DND-41 (cell line): Measurements from ENCODE around the gene KRTAP10-3.

Experiments
- ATAC-seq: fragments of 200-7000 bp; cut with Tn5 transposase; 3 replicates; pipeline ENCODE4 v1.9.1; 2021; ENCODE audit warnings: low read depth; ENCODE audit not compliant: insufficient read depth
- DNase-seq: peaks from one replicate; pipeline ENCODE4 v3.0.0-alpha.2; 2020
- H2AFZ ChIP-seq: 2 replicates; pipeline ENCODE4 v1.6.0; 2012; ENCODE audit warnings: low read depth, low read length
- H3K27ac ChIP-seq: 2 replicates; pipeline ENCODE4 v1.5.1; 2012; ENCODE audit warnings: low read length, inconsistent platforms
- H3K27me3 ChIP-seq: fragments of 200-600 bp; sonication (generic); 2 replicates; pipeline ENCODE4 v1.6.0; 2012; ENCODE audit warnings: low read length, mild to moderate bottlenecking, inconsistent platforms; ENCODE audit not compliant: insufficient read depth, poor library complexity
- H3K36me3 ChIP-seq: 2 replicates; pipeline ENCODE4 v1.5.1; 2012; ENCODE audit warnings: low read length, inconsistent platforms; ENCODE audit not compliant: insufficient read depth
- H3K4me1 ChIP-seq: 2 replicates; pipeline ENCODE4 v1.5.1; 2012; ENCODE audit warnings: mild to moderate bottlenecking, low read length; ENCODE audit not compliant: insufficient read depth
- H3K4me2 ChIP-seq: 2 replicates; pipeline ENCODE4 v1.6.0; 2012; ENCODE audit warnings: mild to moderate bottlenecking, moderate library complexity, low read length, inconsistent platforms; ENCODE audit not compliant: insufficient read depth
- H3K4me3 ChIP-seq, 2 experiments: fragments of 200-600 bp in 1 of 2; shearing (Covaris generic) in 1 of 2; 2 replicates each; pipeline ENCODE4 v1.5.1; 2012 to 2016; ENCODE audit warnings: inconsistent platforms in 2 of 2, low read length in 2 of 2, mild to moderate bottlenecking in 2 of 2, low read depth in 1 of 2, moderate library complexity in 1 of 2
- H3K79me2 ChIP-seq: 2 replicates; pipeline ENCODE4 v1.6.0; 2012; ENCODE audit warnings: low read length, inconsistent platforms; ENCODE audit not compliant: insufficient read depth
- H3K9ac ChIP-seq: 2 replicates; pipeline ENCODE4 v1.6.0; 2012; ENCODE audit warnings: low read depth, mild to moderate bottlenecking, inconsistent platforms, low read length, moderate library complexity
- H3K9me3 ChIP-seq: 2 replicates; pipeline ENCODE4 v1.5.1; 2012; ENCODE audit warnings: low read length, moderate library complexity, mild to moderate bottlenecking, inconsistent platforms; ENCODE audit not compliant: insufficient read depth, severe bottlenecking
- H4K20me1 ChIP-seq: 2 replicates; pipeline ENCODE4 v1.6.0; 2012; ENCODE audit warnings: low read length; ENCODE audit not compliant: insufficient read depth
- EZH2 ChIP-seq: IDR thresholded peaks from 3 replicates; pipeline ENCODE4 v1.6.1; 2012; ENCODE audit warnings: borderline replicate concordance, low read depth, mild to moderate bottlenecking, moderate library complexity, low read length, inconsistent platforms; ENCODE audit not compliant: severe bottlenecking
- TF ChIP-seq, protein P1 (sequence below): IDR thresholded peaks from 2 replicates; pipeline ENCODE4 v1.5.1; 2012; ENCODE audit warnings: borderline replicate concordance, low read length, moderate library complexity, mild to moderate bottlenecking; ENCODE audit not compliant: poor library complexity, severe bottlenecking; ENCODE audit errors: extremely low read depth

The KRTAP10-3 gene

GRCh38 chr21:44528634-44528995, 30.0 kb downstream of the KRTAP10-3 start:
- Histone ChIP-seq H3K4me1 (no peaks in the 10 kb centered on the region), H4K20me1 (no peaks in the 10 kb centered on the region), H3K9ac (no peak overlapping the region), H3K79me2 (no peaks in the 10 kb centered on the region), H2AFZ (no peak overlapping the region), H3K27ac (no peak overlapping the region), H3K27me3 (no peaks in the 10 kb centered on the region), H3K9me3 (no peaks in the 10 kb centered on the region), H3K4me2 (no peak overlapping the region), H3K36me3 (no peaks in the 10 kb centered on the region), H3K4me3 (no peak overlapping the region)
- no peak for DNase-seq
- TF ChIP-seq, protein P1, sequence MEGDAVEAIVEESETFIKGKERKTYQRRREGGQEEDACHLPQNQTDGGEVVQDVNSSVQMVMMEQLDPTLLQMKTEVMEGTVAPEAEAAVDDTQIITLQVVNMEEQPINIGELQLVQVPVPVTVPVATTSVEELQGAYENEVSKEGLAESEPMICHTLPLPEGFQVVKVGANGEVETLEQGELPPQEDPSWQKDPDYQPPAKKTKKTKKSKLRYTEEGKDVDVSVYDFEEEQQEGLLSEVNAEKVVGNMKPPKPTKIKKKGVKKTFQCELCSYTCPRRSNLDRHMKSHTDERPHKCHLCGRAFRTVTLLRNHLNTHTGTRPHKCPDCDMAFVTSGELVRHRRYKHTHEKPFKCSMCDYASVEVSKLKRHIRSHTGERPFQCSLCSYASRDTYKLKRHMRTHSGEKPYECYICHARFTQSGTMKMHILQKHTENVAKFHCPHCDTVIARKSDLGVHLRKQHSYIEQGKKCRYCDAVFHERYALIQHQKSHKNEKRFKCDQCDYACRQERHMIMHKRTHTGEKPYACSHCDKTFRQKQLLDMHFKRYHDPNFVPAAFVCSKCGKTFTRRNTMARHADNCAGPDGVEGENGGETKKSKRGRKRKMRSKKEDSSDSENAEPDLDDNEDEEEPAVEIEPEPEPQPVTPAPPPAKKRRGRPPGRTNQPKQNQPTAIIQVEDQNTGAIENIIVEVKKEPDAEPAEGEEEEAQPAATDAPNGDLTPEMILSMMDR, result no peak
- no peak for ATAC-seq

GRCh38 chr21:44527983-44528633, 30.5 kb downstream of the KRTAP10-3 start:
- ATAC-seq, result no peak
- no peak overlapping the region for H3K9ac ChIP-seq

DNA sequence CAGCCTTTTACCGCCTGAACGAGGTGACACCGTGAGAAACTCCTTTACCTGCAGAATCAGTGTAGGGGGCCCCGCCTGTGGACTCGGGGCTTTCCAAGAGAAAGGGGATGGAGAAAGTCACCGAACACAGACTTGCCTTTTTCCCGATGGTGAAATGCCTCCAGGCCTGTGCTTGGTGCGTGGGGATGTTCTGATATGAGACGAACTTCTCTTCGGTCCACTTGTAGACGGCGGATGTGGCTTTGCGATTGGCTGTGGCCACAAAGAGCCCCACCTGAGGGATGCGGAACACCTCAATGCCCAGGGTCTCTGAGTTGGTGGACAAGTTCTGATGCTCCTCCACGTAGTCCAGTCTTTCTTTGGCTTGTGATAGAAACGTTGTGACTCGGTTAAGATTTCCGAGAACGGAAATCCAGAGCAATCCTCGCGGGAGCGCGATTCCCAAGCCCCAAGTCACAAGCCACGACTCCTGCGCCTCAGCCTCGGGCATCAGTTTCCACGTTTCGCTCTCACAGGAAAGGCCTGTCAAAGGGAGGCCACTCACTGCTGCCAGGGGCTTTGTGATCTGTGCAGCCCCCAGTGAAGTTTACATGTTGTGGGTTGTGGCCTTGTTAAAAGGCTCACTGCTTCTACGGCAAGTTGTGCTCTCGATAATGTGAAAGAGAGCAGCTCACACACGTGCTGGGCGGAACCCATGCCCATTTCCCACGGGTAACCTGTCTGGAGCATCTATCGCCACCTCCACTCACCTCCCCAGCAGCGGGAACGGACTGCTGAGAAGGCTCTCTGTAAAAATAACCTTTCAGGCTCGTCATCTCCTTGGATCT, 31.2 kb downstream of the KRTAP10-3 start:
- Histone ChIP-seq H3K27me3 (no peaks in the 10 kb centered on the region), H3K79me2 (no peaks in the 10 kb centered on the region), H3K4me1 (no peaks in the 10 kb centered on the region), H3K27ac (no peak overlapping the region), H3K4me2 (no peak overlapping the region), H3K4me3 (no peak overlapping the region), H3K9me3 (no peaks in the 10 kb centered on the region), H3K36me3 (no peaks in the 10 kb centered on the region), H4K20me1 (no peaks in the 10 kb centered on the region), H3K9ac (no peak overlapping the region), H2AFZ (no peak overlapping the region)
- no peak for TF ChIP-seq EZH2
- TF ChIP-seq, protein P1, result no peak
- ATAC-seq (no peak), DNase-seq (no peak)

More at GRCh38 chr21:44527983-44528633, 30.5 kb downstream of the KRTAP10-3 start:
- Histone ChIP-seq H3K79me2 (no peaks in the 10 kb centered on the region), H3K4me1 (no peaks in the 10 kb centered on the region), H3K9me3 (no peaks in the 10 kb centered on the region), H3K4me3 (no peak overlapping the region), H3K27me3 (no peaks in the 10 kb centered on the region), H4K20me1 (no peaks in the 10 kb centered on the region), H3K4me2 (no peak overlapping the region), H3K27ac (no peak overlapping the region), H2AFZ (no peak overlapping the region), H3K36me3 (no peaks in the 10 kb centered on the region)
- no peak for DNase-seq
- no peak for TF ChIP-seq EZH2
- TF ChIP-seq, protein P1, result no peak
